SKM-1 treated with dmso at 0.1 percent for 144 hours (cell line): Measurements from ENCODE around the gene PMP22.
"Not testable (repeated sequence)": the region's sequence is repeated elsewhere in the genome, so short reads cannot be mapped to it uniquely, and the experiment has no call there.

Experiments used
- DNase-seq: peaks from one replicate; lab custom pipeline; 2025; ENCODE audit not compliant: unreplicated experiment; lab: John Stamatoyannopoulos, UW

The PMP22 gene

DNA sequence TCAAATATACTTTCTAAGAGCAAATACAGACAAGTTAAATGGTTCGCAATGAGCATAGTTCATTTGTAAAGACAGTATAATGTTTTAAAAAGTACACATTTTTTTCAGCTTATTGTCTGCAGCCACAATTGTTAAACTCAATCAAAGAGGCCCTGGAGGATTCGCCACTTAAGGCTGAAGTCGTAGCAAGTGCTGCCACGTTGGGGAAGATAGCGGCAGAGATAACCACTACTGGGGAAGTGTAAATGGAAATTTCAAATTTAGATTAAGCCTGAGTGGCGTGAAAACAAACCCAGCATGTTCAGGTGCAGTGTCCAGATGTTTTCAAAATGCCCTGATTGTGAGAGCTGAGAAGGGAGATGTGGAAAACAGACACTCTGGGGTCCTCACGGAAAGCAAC, 8.4 kb downstream of the PMP22 start:
- DNase-seq, result no peak

GRCh38 chr17:15255713-15256454, 9.2 kb downstream of the PMP22 start:
- no peak for DNase-seq

DNA sequence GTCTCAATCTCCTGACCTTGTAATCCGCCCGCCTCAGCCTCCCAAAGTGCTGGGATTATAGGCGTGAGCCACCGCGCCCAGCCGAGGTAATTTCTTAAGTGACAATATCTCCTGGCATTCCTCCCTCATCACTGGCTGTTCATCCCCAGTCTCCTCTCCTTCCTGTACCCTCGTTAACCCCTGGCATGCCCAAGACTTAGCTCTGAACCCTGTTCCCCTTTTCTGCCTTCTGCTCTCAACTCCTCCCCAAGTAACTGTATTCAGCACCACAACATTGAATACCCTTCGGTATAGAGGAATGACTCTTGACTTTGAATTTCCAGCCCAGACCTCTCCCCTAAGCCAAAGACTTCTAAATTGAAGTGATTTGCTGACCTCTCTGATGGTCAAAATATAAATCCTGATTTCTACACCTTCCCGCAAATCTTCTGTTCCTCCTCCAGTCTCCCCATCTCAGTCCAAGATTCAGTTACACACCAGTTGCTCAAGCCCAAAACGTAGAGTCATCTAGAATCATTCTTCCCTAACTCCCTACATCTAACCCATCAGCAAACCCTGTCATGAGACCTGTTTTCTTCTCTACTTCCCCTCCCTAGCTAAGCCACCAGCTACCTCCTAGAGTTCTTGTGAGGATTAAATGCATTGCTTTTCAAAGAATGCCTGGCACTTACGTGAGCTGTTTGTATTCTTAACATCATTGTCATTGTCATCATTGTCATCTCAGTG, 14.8 kb downstream of the PMP22 start:
- DNase-seq, result no peak

GRCh38 chr17:15249487-15249886, 15.6 kb downstream of the PMP22 start:
- DNase-seq, result no peak

GRCh38 chr17:15247891-15248529, 17.1 kb downstream of the PMP22 start:
- DNase-seq, result no peak

DNA sequence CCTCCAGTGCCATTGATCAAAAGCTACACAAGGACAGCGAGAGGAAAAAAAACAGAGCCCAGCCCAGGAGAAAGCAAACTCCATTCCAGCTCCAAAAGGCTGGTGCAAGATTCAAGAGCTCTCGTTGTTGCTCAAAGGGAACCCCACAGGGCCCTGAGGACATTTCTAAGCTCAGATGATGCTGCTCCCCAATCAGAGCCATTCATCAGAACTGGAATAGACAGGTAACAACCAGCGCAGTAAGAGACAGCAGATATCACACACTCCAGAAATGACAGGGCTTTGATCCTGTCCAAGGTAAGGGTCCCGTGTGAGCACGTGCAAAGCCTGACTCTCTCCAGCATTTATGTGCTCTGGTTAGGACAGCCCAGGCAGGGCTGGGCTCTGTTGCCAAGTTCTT, 20.1 kb downstream of the PMP22 start:
- no peak for DNase-seq

GRCh38 chr17:15240644-15241043, 24.5 kb downstream of the PMP22 start:
- DNase-seq, result no peak

- DNase-seq, result no peak
Observed at GRCh38 chr17:15239491-15239890, 25.6 kb downstream of the PMP22 start.

DNA sequence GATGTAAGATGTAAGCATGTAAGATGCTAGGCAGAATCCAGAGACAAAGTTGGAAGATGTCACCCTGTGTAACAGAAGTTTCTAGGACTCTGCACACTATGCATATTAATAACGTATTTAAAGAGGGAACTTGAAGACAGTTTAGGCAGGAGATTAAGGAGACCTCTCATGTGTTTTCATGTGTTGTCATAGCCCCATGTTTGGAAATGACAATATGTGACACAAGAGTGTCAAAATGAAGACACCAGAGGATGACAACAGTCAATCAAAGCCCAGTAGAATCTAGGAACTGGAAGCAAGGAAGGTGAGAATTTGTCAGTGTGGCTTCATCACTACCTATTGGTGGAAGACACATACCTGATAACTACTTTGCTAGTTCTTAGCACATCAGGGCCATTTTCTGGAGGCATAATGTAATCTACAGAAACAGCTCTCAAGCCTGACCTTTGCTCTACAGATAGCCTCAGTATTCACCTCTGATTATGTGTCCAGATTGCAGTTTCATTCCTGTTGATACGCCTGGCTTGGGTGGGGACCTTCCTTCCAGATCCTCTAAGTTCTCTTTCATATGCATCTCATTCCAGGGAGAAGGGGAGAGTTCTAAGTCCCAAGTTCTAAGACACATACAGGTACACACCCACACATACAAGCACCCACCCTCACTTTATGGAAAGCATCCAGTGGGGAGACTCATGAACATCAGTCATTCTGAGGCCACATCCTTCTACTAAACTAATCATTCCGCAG, 26.3 kb downstream of the PMP22 start:
- no peak for DNase-seq

GRCh38 chr17:15238057-15238456, 27.1 kb downstream of the PMP22 start:
- peak; percentile 50 for DNase-seq

GRCh38 chr17:15237106-15237425, 28.1 kb downstream of the PMP22 start:
- no peak for DNase-seq

- DNase-seq, result peak; percentile 3
Observed at GRCh38 chr17:15236281-15237105, 28.6 kb downstream of the PMP22 start.

- no peak for DNase-seq
Observed at GRCh38 chr17:15233971-15234370, 31.2 kb downstream of the PMP22 start.

- DNase-seq, result no peak
Observed at GRCh38 chr17:15233022-15233805, 31.9 kb downstream of the PMP22 start.

DNA sequence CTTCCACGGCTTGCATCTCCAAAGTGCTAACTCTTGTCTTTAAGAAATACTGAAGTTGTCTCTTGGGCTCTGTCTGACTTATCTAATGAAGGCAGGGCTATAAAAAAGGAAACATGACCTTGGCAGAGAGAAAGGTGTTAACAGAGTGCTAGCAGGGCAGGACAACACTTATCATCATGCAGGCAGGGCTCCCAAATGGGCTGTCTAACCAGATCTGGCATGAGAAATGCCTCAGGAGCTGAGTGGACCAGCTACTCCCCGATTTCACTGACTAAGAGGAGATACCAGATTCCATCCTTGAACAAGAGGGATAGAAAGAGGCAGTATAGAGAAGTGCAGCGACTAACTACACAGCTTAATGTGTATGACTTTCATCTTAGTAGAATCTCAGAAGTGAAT, 32.6 kb downstream of the PMP22 start:
- DNase-seq, result no peak

DNA sequence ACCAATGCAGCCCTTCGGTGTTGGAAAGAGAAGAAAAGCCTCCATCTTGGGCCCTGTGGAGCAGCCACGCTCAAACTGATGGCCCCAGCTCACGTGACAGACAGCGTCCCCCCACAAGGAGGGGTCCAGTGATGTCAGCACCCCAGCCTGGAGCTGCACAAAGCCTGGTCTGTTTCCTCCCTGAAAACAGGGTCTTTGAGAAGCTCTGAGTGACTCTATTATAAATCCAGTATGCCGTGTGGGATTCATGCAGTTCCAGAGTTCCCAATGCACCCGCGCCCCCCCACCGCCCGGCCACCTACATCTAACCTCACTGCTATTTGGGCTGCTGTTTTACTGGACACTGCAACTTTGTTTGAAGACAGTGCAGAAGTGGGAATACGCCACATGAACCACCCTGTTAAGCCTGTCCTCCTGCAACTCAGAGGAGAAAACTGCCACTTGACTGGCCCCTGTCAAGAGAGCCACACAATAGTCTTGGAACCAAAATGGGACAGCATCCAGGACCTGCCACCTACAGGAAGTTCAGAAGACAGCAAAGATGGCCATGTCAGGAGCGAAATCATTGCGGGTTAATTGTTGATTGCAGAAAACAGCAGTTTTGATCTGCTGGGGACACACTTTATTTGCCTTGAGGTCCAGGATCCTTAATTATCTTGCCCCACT, 33.1 kb downstream of the PMP22 start:
- DNase-seq, result no peak

- DNase-seq, result no peak
Observed at GRCh38 chr17:15230866-15231265, 34.3 kb downstream of the PMP22 start.

DNA sequence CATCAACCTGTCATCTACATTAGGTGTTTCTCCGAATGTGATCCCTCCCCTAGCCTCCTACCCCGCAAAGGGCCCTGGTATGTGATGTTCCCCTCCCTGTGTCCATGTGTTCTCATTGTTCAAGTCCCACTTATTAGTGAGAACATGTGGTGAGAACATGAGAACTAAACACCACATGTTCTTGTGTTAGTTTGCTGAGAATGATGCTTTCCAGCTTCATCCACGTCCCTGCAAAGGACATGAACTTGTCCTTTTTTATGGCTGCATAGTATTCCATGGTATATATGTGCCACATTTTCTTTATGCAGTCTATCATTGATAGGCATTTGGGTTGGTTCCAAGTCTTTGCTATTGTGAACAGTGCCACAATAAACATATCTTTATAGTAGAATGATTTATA, 43.3 kb downstream of the PMP22 start:
- DNase-seq, result not testable (repeated sequence)

GRCh38 chr17:15220785-15221184, 44.3 kb downstream of the PMP22 start:
- DNase-seq, result no peak
